Measurements from ENCODE around the gene OSBPL8.
A peak's percentile ranks its signal among the peaks of the same experiment; 100 is the strongest.

The OSBPL8 gene

GRCh38 chr12:76559400-76560085 is at the start of gene OSBPL8:
Gene OSBPL8, minus strand, starts transcription at chr12:76559771. Its CDS starts 72,220 bp downstream, at chr12:76487551.
- peak; percentile 87 to 89 for DNase-seq

DNA sequence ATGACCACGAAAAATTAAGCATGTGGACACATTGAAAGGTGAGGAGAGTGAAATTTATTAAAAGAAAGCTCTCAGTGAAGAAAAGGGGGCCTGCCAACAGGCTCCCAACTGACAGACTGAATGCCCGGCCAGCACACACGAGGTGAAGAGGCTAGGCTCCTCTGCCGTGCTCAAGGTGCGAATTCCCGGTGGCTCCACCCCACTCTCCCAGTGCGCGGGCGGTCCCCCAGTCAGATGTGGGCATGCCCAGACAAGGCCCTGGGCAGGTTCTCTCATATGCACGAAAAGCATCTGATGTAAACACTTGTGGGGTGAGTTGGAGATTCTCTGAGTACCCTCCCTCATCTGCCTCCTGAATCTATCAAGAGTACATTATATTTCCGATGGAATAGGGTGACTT is 48.5 kb upstream of the OSBPL8 start:
- DNase-seq: no peak

DNA sequence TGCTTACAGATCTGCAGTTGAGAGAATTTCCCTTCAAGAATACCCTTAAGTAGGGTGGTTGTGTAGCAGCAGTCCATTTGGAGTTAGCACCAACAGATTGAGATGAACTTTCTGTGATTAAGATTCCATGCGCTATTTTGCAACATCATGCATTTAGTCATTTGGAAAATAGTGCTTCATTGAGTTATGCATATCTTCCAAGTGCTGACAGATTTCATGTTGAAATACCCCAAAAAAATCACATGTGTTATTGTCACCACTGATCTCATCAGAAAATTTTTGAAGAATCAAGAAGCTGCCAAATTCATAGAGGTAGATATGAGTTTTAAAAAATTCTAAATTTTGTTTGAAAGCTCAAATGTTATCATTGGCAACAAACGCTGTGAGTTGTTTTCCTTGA is 35.5 kb upstream of the OSBPL8 start:
- DNase-seq: no peak

GRCh38 chr12:76591476-76591875 is 31.9 kb upstream of the OSBPL8 start:
- no peak for DNase-seq

GRCh38 chr12:76590131-76590530 is 30.6 kb upstream of the OSBPL8 start:
- no peak for DNase-seq

GRCh38 chr12:76588881-76589565 is 29.5 kb upstream of the OSBPL8 start:
- peak; percentile 45 to 60 for DNase-seq

DNA sequence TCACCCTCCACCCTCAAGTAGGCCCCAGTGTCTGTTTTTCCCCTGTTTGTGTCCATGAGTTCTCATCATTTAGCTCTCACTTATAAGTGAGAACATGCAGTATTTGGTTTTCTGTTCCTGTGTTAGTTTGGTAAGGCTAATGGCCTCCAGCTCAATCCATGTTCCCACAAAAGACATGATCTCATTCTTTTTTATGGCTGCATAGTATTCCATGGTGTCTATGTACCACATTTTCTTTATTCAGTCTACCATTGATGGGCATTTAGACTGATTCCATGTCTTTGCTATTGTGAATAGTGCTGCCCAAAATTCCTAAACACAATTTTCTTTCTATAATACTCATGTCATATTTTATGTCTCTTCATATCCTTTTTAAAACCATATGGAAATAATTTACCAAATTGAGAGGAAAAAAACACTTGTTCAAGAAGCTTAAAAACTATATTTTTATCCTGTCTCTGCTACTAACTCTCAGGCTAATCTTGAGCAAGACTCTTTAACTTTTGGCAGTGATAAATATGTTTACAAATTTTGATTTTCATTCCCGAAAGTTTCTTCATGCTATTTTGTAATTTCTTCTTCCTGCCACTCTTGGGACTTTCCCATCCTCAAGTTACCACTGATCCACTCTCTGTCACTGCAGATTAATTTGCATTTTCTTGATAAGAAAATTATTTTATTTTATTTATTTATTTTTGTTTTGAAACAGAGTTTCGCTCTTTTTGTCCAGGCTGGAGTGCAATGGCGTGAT is 28.0 kb upstream of the OSBPL8 start:
- no peak for DNase-seq

DNA sequence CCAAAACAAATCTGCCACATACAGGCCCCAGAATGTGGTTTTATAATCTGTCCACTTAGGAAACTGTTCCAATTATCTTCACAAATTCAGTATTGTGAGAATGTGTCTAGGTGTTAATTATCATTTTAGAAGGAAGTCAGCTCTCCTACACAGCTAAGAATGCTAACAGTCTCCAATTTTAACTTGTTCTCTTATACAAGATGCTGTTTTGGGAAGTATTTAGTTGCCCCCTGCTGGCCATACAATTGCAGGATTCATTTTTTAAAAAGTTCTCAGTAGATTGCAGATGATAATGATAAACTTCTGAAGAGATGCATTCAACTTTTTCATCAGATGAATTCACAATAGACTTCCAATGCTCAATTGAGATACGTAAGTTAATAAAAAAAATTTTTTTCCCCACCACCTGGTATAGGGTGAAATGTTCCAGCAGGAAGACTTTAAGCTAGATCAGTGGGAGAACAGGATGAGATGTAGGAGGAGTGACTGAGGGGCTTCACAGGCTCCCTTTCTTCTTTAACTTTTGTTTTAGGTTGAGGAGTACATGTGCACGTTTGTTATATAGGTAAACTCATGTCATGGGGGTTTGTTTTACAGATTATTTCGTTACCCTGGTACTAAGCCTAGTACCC is 27.3 kb upstream of the OSBPL8 start:
- DNase-seq: peak; percentile 82 to 83

- DNase-seq: no peak
These were observed 23.7 kb upstream of the OSBPL8 start for GRCh38 chr12:76583301-76583700.

- DNase-seq: no peak
These were observed 14.3 kb upstream of the OSBPL8 start for GRCh38 chr12:76573840-76574373.

DNA sequence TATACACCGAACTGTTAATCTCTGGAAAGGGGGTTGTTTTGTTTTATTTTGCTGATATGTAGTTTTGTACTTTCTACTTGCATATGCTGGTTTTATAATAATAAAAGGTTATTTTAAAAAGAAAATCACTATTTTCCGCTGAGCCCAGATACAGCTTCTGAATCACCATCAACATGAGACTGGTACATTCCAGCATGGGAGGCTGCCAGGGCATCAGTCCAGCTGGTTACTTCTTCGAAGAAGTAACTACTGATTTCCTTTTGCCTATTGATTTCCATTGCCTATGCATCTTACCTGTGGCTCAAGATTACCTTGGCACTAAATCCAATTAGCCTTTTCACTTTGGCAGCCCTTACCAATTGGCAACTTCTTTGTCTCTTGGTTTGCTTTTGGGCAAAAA is 11.7 kb upstream of the OSBPL8 start:
- DNase-seq: no peak

- DNase-seq: no peak
These were observed 10.4 kb upstream of the OSBPL8 start for GRCh38 chr12:76569685-76570604.

DNA sequence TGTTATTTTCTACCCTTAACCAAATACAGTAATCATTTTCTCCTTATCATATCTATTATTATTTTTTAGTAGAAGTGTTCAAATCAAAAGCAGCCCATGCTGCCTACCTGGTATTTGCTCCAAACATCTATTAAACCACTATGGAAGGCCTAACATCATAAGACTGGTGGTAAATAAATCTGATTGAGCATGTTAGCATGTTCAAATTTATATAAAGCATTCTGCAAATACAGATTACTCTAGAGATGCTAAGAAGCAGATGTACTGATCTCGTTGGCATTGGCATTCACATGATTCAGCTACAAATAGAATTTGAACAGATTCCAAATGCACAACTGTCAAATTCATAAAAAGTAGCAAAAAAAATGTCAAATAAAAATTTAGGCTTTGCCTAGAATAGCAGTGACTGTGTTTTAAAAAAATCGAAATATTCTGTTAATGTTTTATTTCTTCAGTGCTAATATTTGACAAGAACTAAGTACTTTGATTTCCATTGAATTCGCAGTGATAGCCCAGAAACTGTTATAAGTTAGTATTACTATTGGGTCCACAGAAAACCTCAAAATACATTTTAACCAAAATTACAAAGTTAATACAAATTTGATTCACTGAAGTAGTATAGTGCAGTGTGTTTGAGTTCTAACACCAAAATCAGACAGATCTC is 9.4 kb upstream of the OSBPL8 start:
- no peak for DNase-seq

DNA sequence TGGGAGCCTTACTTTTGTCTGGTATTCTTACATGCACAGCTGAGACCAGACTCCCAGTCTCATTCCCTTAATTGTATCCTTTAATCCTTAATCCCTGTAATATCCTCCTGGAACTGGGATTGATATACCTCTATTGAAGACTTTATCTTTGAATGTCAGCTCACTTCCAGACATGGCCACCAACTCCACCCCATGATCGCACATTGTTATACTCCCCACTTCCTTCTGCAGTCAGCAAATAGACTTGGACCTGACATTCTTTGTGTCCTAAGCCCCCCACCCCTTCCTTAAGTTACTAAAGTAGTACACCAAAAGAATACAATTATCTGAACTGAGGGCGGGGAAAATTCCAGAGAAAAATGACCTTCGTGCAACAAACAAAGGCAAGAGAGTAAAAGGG is 8.6 kb upstream of the OSBPL8 start:
- DNase-seq: no peak

DNA sequence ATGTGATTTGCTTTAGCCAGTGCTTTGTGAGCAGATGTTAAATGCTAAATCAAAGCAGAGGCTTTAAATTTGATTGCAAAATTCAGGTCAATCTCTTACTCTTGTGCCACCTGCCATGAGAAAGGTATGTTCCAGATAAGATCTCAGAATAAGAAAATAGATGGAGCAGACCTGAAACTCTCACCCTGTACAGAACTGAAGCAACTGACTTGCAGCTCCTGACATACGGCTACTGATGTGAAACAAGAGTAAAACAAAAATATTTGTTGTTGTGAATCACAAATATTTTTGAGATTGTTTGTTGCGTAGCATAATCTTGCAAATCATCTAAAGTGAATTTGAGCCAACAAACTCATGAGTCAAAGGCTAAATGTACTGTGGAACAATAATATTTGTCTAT is 3.5 kb upstream of the OSBPL8 start:
- DNase-seq: no peak

DNA sequence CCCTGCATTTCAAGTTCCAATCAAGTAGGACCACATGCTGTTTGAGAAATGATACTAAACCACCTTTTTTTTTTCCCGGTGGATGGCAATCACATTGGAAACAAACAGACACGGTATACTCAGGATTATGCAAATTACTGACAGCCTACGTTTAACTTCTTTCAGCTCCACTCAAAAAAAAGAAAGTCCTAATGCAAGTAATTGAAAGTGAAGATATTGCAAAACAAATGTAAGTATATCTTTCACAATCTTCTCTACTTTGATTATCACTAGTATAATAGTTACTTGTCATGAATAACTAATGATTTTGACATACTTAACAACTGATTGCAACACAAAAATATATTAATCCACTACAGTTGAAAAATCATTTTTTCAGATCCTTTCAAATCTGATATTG is 2.6 kb upstream of the OSBPL8 start:
- no peak for DNase-seq

DNA sequence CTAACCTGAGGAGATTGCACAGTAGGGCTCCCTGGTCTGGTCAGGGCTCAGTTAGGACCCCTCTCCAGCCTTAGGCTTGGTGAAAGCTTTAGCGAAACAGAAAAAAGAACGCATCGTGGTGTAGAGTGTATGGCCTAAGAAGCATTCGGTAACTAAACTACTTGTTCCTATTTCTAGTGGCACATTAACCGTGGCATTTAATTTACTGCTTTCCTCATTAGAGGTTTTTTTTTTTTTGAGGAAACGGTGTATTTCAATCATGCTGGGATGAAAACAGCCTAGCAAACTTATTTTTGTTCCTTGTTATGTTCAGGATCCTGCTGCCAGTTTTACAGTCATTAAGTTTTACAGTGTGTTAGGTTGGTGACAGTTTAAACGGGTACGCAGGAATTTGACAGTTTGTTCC is 518 bp upstream of the OSBPL8 start:
- DNase-seq: peak; percentile 32 to 59

GRCh38 chr12:76558684-76559399 is 729 bp downstream of the OSBPL8 start:
- DNase-seq: peak; percentile 84

DNA sequence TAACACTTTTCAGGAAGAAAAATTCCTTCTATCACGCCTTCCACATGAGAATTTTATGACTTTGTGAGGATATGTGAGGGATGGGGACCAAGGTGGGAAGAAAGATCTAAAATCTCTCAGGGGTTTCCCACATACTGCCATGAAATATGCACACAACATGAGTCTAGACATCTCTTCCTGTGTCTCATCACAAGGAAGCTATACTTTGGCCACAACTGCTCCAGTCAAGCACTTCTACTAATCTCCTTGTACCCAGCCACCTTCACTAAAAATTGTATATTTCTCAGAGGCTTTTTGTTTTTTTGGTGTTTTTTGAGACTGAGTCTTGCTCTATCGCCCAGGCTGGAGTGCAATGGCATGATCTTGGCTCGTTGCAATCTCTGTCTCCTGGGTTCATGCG is 3.2 kb downstream of the OSBPL8 start:
- peak; percentile 39 to 47 for DNase-seq

GRCh38 chr12:76555797-76556196 is 3.8 kb downstream of the OSBPL8 start:
- DNase-seq: no peak
